Ishikawa (cell line): ENCODE results near the gene CABLES1.

Experiments used
- CEBPB ChIP-seq: IDR thresholded peaks from 2 replicates; pipeline ENCODE4 v1.6.1; 2012
- CREB1 ChIP-seq: IDR thresholded peaks from 2 replicates; pipeline ENCODE4 v1.6.1; 2012; ENCODE audit warnings: low read depth
- EGR1 ChIP-seq: IDR thresholded peaks from 2 replicates; pipeline ENCODE4 v1.6.1; 2012
- EP300 ChIP-seq: IDR thresholded peaks from 2 replicates; pipeline ENCODE4 v1.6.1; 2012; ENCODE audit warnings: borderline replicate concordance
- FOXM1 ChIP-seq: IDR thresholded peaks from 2 replicates; pipeline ENCODE4 v1.6.1; 2012; ENCODE audit warnings: low read depth, borderline replicate concordance
- MAX ChIP-seq: IDR thresholded peaks from 2 replicates; pipeline ENCODE4 v1.6.1; 2012
- NFIC ChIP-seq: IDR thresholded peaks from 2 replicates; pipeline ENCODE4 v1.6.1; 2012
- RAD21 ChIP-seq: IDR thresholded peaks from 2 replicates; pipeline ENCODE4 v1.6.1; 2012; ENCODE audit warnings: low read depth
- TAF1 ChIP-seq: IDR thresholded peaks from 2 replicates; pipeline ENCODE4 v1.6.1; 2012; ENCODE audit warnings: low read depth, mild to moderate bottlenecking
- TCF12 ChIP-seq: IDR thresholded peaks from 2 replicates; pipeline ENCODE4 v1.6.1; 2012; ENCODE audit warnings: low read depth
- TEAD4 ChIP-seq: IDR thresholded peaks from 2 replicates; pipeline ENCODE4 v1.6.1; 2012
- YY1 ChIP-seq: IDR thresholded peaks from 2 replicates; pipeline ENCODE4 v1.6.1; 2012; ENCODE audit warnings: low read depth
- ZBTB7A ChIP-seq: IDR thresholded peaks from 2 replicates; pipeline ENCODE4 v1.6.1; 2012; ENCODE audit warnings: low read depth
- TF ChIP-seq, protein P1 (sequence below): IDR thresholded peaks from 2 replicates; pipeline ENCODE4 v1.6.1; 2012
- TF ChIP-seq, protein P2 (sequence below): IDR thresholded peaks from 2 replicates; pipeline ENCODE4 v1.6.1; 2012; ENCODE audit warnings: low read depth, mild to moderate bottlenecking

Gene CABLES1

DNA sequence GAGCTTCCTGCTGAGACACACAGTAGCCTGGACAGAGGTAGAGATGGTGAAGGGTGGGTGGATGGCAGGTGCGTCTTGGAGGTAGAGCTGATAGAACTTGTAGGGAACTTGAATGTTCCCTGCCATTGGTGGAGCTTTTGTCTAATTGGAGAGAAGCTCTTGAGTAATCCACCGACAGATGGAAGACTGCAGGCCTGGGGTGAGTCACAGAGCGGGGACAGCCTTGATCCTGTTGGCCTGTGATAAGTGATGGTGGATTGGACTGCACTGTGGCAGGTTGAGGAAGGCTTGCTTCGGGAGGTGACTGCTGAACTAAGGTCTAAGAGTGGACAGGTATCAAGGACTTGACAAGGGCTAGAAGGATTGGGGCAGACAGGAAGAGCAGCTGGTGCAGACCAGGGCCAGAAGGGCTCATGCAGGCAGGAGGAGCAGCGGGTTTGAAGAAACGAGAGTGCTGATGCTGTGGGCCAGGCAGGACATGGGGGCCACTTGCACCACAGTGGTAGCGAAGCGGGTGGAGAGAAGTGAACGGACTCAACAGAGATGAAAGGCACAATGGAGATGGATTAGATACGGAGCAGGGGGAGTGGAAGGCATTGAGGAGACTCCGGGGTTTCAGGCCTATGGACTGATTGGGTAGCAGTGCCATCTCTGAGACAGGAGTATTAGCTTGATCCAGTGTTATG lies 16.3 kb downstream of the CABLES1 start:
- no peak for TF ChIP-seq FOXM1
- TF ChIP-seq TAF1, result no peak
- no peak for TF ChIP-seq MAX
- no peak for TF ChIP-seq ZBTB7A
- no peak for TF ChIP-seq RAD21
- TF ChIP-seq CREB1, result no peak
- TF ChIP-seq, protein P1, sequence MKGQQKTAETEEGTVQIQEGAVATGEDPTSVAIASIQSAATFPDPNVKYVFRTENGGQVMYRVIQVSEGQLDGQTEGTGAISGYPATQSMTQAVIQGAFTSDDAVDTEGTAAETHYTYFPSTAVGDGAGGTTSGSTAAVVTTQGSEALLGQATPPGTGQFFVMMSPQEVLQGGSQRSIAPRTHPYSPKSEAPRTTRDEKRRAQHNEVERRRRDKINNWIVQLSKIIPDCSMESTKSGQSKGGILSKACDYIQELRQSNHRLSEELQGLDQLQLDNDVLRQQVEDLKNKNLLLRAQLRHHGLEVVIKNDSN, result no peak
- TF ChIP-seq NFIC, result no peak

DNA sequence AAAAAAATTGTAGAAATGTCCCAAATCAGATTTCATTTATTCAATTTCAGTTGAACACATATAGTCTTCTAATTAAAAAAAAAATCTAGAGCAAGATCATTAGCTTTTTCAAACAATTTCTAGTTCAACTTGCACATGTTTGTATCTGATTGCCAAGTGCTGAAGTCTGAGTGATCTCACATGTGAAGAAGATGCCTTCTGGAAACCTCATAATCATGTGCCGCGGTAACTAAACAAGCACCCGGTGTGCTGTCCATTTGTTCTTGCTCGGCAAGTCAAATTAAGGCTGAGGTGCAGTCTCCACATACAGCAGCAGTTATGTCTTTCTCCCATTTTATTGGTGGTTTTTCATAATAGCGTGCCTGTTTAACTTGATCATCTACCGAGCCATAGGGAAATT lies 18.7 kb downstream of the CABLES1 start:
- TF ChIP-seq NFIC, result no peak
- TF ChIP-seq YY1, result no peak
- TF ChIP-seq FOXM1, result no peak
- no peak for TF ChIP-seq RAD21
- no peak for TF ChIP-seq TAF1

GRCh38 chr18:23154823-23155500 lies 19.7 kb downstream of the CABLES1 start:
- no peak for TF ChIP-seq CREB1
- no peak for TF ChIP-seq CEBPB
- no peak for TF ChIP-seq TEAD4
- no peak for TF ChIP-seq RAD21
- TF ChIP-seq, protein P1, result no peak
- TF ChIP-seq TCF12, result no peak

GRCh38 chr18:23155537-23155936 lies 20.3 kb downstream of the CABLES1 start:
- TF ChIP-seq RAD21 (no peak), TCF12 (no peak), EGR1 (no peak), ZBTB7A (no peak), MAX (no peak), CREB1 (no peak), EP300 (no peak), TAF1 (no peak), CEBPB (no peak), TEAD4 (no peak), NFIC (no peak)
- TF ChIP-seq, protein P2, sequence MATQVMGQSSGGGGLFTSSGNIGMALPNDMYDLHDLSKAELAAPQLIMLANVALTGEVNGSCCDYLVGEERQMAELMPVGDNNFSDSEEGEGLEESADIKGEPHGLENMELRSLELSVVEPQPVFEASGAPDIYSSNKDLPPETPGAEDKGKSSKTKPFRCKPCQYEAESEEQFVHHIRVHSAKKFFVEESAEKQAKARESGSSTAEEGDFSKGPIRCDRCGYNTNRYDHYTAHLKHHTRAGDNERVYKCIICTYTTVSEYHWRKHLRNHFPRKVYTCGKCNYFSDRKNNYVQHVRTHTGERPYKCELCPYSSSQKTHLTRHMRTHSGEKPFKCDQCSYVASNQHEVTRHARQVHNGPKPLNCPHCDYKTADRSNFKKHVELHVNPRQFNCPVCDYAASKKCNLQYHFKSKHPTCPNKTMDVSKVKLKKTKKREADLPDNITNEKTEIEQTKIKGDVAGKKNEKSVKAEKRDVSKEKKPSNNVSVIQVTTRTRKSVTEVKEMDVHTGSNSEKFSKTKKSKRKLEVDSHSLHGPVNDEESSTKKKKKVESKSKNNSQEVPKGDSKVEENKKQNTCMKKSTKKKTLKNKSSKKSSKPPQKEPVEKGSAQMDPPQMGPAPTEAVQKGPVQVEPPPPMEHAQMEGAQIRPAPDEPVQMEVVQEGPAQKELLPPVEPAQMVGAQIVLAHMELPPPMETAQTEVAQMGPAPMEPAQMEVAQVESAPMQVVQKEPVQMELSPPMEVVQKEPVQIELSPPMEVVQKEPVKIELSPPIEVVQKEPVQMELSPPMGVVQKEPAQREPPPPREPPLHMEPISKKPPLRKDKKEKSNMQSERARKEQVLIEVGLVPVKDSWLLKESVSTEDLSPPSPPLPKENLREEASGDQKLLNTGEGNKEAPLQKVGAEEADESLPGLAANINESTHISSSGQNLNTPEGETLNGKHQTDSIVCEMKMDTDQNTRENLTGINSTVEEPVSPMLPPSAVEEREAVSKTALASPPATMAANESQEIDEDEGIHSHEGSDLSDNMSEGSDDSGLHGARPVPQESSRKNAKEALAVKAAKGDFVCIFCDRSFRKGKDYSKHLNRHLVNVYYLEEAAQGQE, result no peak

DNA sequence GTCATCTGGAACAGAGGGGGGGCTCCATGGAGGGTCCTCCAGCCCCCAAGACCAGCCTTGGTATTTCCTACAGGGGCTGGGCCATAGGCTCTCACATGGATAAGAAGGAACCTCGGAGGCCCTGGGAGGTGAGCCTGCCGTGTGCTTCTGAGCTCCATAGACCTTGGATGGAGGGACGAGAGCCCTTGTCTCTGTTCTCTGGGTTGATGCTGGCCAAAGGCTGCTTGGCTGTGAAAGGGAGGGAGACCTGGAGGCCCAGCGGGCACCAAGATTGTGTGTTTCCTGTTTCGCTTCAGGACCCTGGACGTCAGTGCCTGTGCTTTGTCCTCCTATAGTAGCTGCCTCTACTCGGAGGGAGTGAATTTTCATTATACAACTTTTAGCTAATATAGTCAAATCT lies 20.8 kb downstream of the CABLES1 start:
- no peak for TF ChIP-seq TCF12

- TF ChIP-seq MAX, result no peak
- TF ChIP-seq, protein P1, result no peak
- TF ChIP-seq TCF12, result no peak
- no peak for TF ChIP-seq ZBTB7A
- no peak for TF ChIP-seq NFIC
Observed at GRCh38 chr18:23158058-23158457, 22.8 kb downstream of the CABLES1 start.

GRCh38 chr18:23159344-23159743 lies 24.1 kb downstream of the CABLES1 start:
- TF ChIP-seq, protein P2, result no peak
- TF ChIP-seq ZBTB7A (no peak), TAF1 (no peak), FOXM1 (no peak), YY1 (no peak), EGR1 (no peak), NFIC (no peak), CREB1 (no peak)
